ENCODE data around the gene CST4. TPM values are rescaled to one million over a fixed set of nuclear protein-coding genes. Genes with fewer than 3 reads are reported as not detected.

The CST4 gene
- total RNA-seq, 1 donor from 2014 or later: 2.1 TPM

DNA sequence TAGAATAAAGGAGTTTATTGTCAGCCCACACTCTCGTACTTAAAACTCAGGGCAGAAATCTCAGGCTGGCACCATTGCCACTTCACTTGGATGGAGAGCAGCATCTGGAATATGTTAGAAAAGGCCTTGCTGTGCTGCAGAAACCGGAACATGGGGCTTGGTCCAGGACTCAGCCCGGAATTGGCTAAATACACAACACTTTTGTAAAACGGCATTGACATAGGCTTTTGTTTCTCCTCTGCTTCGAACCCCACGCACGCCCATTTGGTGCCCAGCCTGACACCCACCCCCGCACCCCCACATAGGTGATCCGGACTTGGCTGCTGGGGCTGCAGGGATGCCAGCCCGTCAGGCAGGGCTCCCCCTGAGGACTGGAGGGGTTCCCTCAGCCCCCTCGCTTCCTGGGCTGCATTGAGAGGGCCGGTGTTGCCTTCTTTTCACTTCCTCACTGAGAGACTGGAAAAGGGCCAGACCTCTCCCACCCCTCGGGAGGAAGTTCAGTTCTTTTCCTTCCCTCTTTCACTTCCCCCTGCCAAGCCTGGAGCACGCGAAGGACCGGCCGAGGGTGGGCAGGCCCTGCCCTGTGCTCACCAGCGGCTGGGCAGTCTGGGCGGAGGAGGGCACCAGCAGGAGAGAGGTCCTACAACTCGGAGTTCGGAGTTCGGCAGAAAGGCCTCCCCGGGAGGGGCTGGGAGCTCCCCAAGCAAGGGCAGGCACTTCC lies 33.2 kb downstream of the CST4 start:
- peaks cover 12% of the 10 kb centered on the region for H3K4me1 Mint-ChIP-seq (ENCODE audit: unreplicated experiment)

DNA sequence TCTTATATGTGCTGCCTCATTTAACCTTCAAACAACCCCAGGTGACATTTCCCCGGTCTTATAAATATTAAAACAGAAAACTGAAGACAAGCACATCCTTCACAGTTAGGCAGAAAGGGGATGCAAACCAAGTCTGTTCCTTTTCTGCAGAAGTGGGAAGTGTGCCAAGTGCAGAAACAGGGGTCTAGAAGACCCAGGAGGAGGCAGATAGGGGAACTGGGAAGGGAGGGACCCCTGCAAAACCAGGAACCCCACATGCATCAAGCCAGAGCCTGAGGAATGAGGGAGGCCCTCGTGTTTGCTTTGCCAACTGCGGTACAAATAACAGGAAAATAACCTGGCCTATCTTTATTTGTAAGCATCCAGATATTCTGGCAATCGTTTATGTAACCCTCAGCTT lies 34.1 kb downstream of the CST4 start:
- no peak overlapping the region for H3K4me3 Mint-ChIP-seq
- no peaks in the 10 kb centered on the region for H3K9me3 Mint-ChIP-seq
- no peaks in the 10 kb centered on the region for H3K27me3 Mint-ChIP-seq
- H3K36me3 Mint-ChIP-seq: no peaks in the 10 kb centered on the region
- TF ChIP-seq, protein P1, sequence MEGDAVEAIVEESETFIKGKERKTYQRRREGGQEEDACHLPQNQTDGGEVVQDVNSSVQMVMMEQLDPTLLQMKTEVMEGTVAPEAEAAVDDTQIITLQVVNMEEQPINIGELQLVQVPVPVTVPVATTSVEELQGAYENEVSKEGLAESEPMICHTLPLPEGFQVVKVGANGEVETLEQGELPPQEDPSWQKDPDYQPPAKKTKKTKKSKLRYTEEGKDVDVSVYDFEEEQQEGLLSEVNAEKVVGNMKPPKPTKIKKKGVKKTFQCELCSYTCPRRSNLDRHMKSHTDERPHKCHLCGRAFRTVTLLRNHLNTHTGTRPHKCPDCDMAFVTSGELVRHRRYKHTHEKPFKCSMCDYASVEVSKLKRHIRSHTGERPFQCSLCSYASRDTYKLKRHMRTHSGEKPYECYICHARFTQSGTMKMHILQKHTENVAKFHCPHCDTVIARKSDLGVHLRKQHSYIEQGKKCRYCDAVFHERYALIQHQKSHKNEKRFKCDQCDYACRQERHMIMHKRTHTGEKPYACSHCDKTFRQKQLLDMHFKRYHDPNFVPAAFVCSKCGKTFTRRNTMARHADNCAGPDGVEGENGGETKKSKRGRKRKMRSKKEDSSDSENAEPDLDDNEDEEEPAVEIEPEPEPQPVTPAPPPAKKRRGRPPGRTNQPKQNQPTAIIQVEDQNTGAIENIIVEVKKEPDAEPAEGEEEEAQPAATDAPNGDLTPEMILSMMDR (conservative IDR thresholded peaks at IDR 0.05): no peak
- peak overlapping the region; percentile 19 for H3K27ac Mint-ChIP-seq
- H3K4me1 Mint-ChIP-seq (ENCODE audit: unreplicated experiment): peaks cover 8% of the 10 kb centered on the region
- no peak for DNase-seq (ENCODE audit: extremely low spot score, unreplicated experiment)

More for the DNA sequence above, 33.2 kb downstream of the CST4 start:
- Mint-ChIP-seq H3K27me3 (peaks cover 3% of the 10 kb centered on the region), H3K9me3 (no peaks in the 10 kb centered on the region), H3K36me3 (no peaks in the 10 kb centered on the region), H3K27ac (no peak overlapping the region), H3K4me3 (no peak overlapping the region)
- TF ChIP-seq, protein P1 (conservative IDR thresholded peaks at IDR 0.05): no peak
- DNase-seq (ENCODE audit: extremely low spot score, unreplicated experiment): no peak

DNA sequence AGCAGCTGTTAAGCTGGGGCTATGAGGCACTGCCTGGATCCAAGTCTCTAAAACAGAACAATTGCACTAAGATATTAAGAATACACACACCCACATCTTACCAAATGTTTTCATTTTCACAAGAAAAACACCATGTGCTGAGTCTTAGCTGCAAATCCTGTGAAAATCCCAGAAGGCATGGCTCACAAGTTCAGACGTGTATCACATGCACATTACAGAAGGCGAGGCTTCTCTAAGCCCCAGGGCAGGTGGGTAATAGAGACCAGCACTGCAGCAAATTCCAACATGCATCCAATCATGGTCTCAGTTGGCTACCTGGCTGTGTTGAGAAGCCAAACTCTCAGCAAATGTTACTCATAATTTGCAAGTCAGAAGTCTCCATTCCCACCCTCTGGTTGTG lies 34.8 kb downstream of the CST4 start:
- Mint-ChIP-seq H3K4me1 (ENCODE audit: unreplicated experiment) (peaks cover 5% of the 10 kb centered on the region), H3K27ac (no peak overlapping the region), H3K27me3 (no peaks in the 10 kb centered on the region), H3K36me3 (no peaks in the 10 kb centered on the region), H3K4me3 (no peak overlapping the region), H3K9me3 (no peaks in the 10 kb centered on the region)
- DNase-seq (ENCODE audit: extremely low spot score, unreplicated experiment): no peak
- TF ChIP-seq, protein P1 (conservative IDR thresholded peaks at IDR 0.05): no peak

DNA sequence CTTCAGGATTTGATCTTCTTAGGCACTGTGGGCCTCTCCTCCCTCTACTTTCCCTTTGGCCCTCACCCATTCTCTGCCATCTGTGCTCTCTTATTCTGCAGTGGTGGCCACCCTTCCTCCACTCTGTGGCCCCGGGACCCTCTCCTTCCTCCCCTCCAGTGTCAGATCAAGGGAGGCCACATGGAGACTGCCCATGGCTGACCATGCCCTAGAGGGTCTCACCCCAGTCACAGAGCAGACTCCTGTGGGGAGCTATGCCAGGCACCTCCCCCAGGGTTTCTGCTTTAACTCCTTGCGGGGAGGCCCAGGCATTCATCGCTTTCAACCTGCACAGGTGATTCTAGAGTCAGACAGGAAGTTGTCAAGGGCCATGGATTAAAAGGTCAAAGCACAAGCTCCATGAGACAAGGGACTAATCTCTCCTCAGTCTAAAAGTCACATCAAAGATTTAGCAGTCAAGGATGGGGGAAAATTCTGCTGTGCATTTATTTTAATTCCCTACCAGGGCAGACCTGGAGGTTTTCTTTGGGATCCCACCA lies 35.4 kb downstream of the CST4 start:
- H3K27ac Mint-ChIP-seq: no peak overlapping the region
- TF ChIP-seq, protein P1 (conservative IDR thresholded peaks at IDR 0.05): no peak
- peaks cover 2% of the 10 kb centered on the region for H3K4me1 Mint-ChIP-seq (ENCODE audit: unreplicated experiment)
- H3K4me3 Mint-ChIP-seq: no peak overlapping the region
- no peaks in the 10 kb centered on the region for H3K36me3 Mint-ChIP-seq
- no peak for DNase-seq (ENCODE audit: extremely low spot score, unreplicated experiment)
- H3K9me3 Mint-ChIP-seq: no peaks in the 10 kb centered on the region
- H3K27me3 Mint-ChIP-seq: no peaks in the 10 kb centered on the region

DNA sequence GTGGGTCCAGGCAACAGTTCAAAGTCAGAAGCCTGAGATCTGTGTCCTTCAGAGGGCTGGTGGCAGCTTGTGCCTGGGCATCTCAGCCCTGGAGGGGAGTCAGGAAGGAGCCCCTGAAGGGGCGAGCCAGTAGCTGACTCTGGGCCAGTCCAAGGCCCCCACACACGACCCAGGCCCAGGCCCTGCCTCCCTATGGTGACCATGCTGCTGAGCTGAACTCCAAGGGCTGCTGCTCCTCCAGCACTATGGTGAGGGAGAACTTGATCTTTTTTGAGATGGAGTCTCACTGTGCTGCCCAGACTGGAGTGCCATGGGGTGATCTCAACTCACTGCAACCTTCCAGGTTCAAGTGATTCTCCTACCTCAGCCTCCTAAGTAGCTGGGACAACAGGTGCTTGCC lies 35.9 kb downstream of the CST4 start:
- no peak for DNase-seq (ENCODE audit: extremely low spot score, unreplicated experiment)
- Mint-ChIP-seq H3K36me3 (no peaks in the 10 kb centered on the region), H3K4me3 (no peak overlapping the region), H3K27me3 (no peaks in the 10 kb centered on the region), H3K4me1 (ENCODE audit: unreplicated experiment) (no peaks in the 10 kb centered on the region), H3K27ac (no peak overlapping the region), H3K9me3 (no peaks in the 10 kb centered on the region)
- TF ChIP-seq, protein P1 (conservative IDR thresholded peaks at IDR 0.05): no peak

All from type B pancreatic cell (in vitro differentiated cells).